ENCODE measurements around the gene XPO5. TPM values are rescaled to one million over a fixed set of nuclear protein-coding genes. Genes with fewer than 3 reads are reported as not detected.
A peak's percentile ranks its signal among the peaks of the same experiment; 100 is the strongest.

XPO5 gene
- total and polyA plus RNA-seq, 9 of the 15 experiments (the other 6 are each of a cell fraction or from before 2014, with no cell fraction given): 36.0 to 170 (median 99.1) TPM

DNA sequence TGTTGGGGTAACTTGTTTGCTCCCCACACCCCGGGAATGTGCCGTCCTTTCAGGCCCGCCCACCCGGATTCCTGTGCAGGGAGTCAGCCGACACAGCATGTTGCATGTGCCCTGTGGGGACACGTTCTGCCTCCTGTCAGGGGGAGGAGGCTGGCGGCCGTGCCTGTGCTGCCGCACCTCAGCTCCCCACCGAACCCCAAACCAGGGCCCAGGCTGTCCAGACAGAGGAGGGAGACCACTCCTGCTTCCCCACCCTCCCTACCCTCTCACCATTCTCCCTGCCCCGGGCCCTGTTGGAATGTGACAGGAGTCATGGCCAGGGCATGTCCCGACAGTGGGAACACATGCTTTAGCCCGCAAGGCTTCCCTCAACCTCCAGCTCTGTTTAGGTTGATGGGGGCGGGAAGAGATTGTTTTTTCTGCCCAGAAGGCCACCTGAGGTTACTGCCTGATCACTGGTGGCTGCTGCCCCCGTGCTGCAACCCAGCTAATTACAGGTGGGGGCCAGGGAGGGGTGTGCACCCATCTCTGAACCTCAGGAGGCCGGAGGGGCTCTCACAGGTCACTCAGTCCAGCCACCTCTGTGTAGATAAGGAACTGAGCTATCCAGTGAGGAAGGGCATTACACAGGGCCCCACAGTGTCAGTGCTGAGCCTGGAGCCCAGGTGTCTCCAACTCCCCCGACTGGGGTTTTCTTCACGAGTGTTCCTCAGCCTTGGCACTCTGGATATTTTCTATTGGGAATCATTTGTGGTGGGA, 79.3 kb downstream of the XPO5 start:
- ATAC-seq (peak; percentile 91), FAIRE-seq (peak; percentile 80), DNase-seq (ENCODE audit: extremely low read depth in 1 of 4, low spot score in 3 of 4) (peak; percentile 77 to 89 (median 86))
- 61% methylated on average over 14 of the region's 18 CpGs for WGBS (ENCODE audit: insufficient coverage, low coverage, missing lambda C conversion rate)
- H3K27ac ChIP-seq (ENCODE audit: extremely low read depth, low read depth, low read length): no peak overlapping the region
- H3K27me3 ChIP-seq (ENCODE audit: control insufficient read depth in 2 of 2, insufficient read depth in 2 of 2, low read length in 2 of 2): no peaks in the 10 kb centered on the region
- H3K79me2 ChIP-seq (ENCODE audit: control insufficient read depth, insufficient read depth, low read length): 0 out of 3 replicates have a peak, but pooled peaks cover 3% of the 10 kb centered on the region
- H2AFZ ChIP-seq (ENCODE audit: low read depth, low read length): no peak overlapping the region
- H3K36me3 ChIP-seq (ENCODE audit: control insufficient read depth, insufficient read depth, low read length): peaks cover 41% of the 10 kb centered on the region; the same call in 2 of the 3 replicates
- H3K4me3 ChIP-seq: no peak overlapping the region
- CTCF ChIA-PET (ENCODE audit: low intra/inter-chr PET ratio): interaction anchor here (0.6 to 1.4 kb wide), 10 partner anchors 11 to 596 kb away, joined by 3 to 7 read pairs (median 4); partner anchors contain the start of gene DLK2
- POLR2A ChIA-PET: interaction anchor here (0.6 to 8.5 kb wide), 4 partner anchors 9 to 95 kb away, joined by 3 to 54 read pairs (median 4); partner anchors contain the start of gene LRRC73
- intact Hi-C loops (cut with micrococcal nuclease): loop anchor here (1.0 kb wide), 1 partner anchor 42 kb away; no protein-coding TSS in a partner anchor
- H3K4me1 ChIP-seq (replicated peaks in 1 of 2; ENCODE audit: control insufficient read depth in 2 of 2, insufficient read depth in 2 of 2, low read length in 2 of 2): peaks cover 16 to 28% of the 10 kb centered on the region in 2 experiments
- BruUV-seq (replicated peaks): no TSS peak
- no peaks in the 10 kb centered on the region for H3K9me3 ChIP-seq (replicated peaks; ENCODE audit: control insufficient read depth, insufficient read depth, low read depth, low read length)
- in situ Hi-C loops (cut with MboI): no loop called here
- no peak overlapping the region; the same call in 1 of the 2 replicates for H3K4me2 ChIP-seq (ENCODE audit: insufficient read depth, low read length)
- H3K9ac ChIP-seq (ENCODE audit: insufficient read depth in 1 of 2, low read depth in 2 of 2, low read length in 2 of 2): peak overlapping the region in 1 of 2 experiments; percentile 73; a peak in 2 of 4 replicates
- peaks cover 22% of the 10 kb centered on the region for H4K20me1 ChIP-seq (replicated peaks; ENCODE audit: control insufficient read depth, insufficient read depth, low read length)
- H3K9me1 ChIP-seq (ENCODE audit: control insufficient read depth, insufficient read depth, low read length): peaks cover 3% of the 10 kb centered on the region
- TF ChIP-seq ZBTB7A (IDR thresholded peaks at IDR 0.05; ENCODE audit: borderline replicate concordance, control insufficient read depth, low read depth, low read length) (peak; percentile 65), TAF15 (IDR thresholded peaks at IDR 0.05; ENCODE audit: low read depth, low read length) (no peak), RAD21 (CRISPR knock-in tag; conservative IDR thresholded peaks at IDR 0.05 in 1 of 2, IDR thresholded peaks at IDR 0.05 in 1 of 2) (peak; percentile 66 to 84), NFYB (IDR thresholded peaks at IDR 0.05; ENCODE audit: extremely low read depth, insufficient read length) (no peak), MYC (IDR thresholded peaks at IDR 0.05; ENCODE audit: low read depth, low read length) (0 out of 2 replicates have a peak, but pooled peaks have one; percentile 16), MYC (CRISPR knock-in tag; IDR thresholded peaks at IDR 0.05; ENCODE audit: borderline replicate concordance, low read depth) (no peak), YY1 (IDR thresholded peaks at IDR 0.05; ENCODE audit: borderline replicate concordance in 1 of 3, control insufficient read depth in 1 of 3, extremely low read depth in 1 of 3, insufficient read depth in 3 of 3, insufficient read length in 1 of 3, insufficient replicate concordance in 2 of 3, low read depth in 1 of 3, low read length in 2 of 3) (peak in 1 of 3 experiments; percentile 32), ZNF316 (IDR thresholded peaks at IDR 0.05) (no peak), SP1 (CRISPR knock-in tag; IDR thresholded peaks at IDR 0.05) (no peak)
- TF ChIP-seq, protein P1, sequence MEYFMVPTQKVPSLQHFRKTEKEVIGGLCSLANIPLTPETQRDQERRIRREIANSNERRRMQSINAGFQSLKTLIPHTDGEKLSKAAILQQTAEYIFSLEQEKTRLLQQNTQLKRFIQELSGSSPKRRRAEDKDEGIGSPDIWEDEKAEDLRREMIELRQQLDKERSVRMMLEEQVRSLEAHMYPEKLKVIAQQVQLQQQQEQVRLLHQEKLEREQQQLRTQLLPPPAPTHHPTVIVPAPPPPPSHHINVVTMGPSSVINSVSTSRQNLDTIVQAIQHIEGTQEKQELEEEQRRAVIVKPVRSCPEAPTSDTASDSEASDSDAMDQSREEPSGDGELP (CRISPR knock-in tag; IDR thresholded peaks at IDR 0.05; ENCODE audit: borderline replicate concordance): peak; percentile 44; the same call in 1 of the 2 replicates
